A549 treated with Mapracorat at 1 μM for 4 hours (cell line): ENCODE results near the gene S100Z. TPM values are rescaled to one million over a fixed set of nuclear protein-coding genes. Genes with fewer than 3 reads are reported as not detected.

Experiments used
- total RNA-seq: library from RNA; stranded (reverse); fragments of 200-300 nt; extraction: Qiagen RNA extraction; gene quantifications from 5 replicates; pipeline ENCODE4 v1.2.3, GENCODE V29; 2022

The S100Z gene
- total RNA-seq = not detected in 5 replicates

DNA sequence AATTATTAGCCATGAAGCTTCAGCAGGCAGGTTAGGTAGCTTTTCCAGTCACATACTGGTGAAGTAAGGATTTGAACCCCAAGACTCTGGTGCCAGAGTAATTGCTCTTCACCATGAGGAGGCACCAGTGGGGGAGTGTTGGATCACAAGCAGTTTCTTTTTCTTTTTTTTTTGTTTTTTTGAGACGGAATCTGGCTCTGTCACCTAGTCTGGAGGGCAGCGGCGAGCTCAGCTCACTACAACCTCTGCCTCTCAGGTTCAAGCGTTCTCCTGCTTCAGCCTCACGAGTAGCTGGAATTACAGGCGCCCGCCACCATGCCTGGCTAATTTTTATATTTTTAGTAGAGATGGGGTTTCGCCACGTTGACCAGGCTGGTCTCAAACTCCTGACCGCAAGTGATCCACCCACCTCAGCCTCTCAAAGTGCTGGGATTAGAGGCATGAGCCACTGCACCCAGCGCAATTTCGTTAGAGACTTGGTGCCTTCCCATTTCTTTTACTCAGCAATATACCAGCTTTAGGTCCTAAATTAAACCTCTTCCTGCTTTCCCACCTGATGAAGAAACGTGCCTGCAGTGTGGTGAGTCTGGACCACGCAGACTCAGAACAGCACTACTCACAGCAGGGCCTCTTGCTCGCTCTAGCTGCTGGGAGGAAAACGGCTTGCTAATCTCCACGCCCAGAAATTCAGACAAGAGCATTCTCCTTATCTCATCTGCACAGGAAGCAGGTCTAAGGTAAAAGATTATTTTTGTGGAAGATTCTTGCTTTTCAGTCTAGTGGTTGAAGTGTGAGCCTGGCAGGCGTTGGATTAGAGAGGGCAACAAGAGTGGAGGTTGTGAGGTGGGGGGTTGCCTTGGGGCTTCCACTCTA is at the start of gene S100Z:
Gene S100Z, plus strand, starts transcription at position 596 of the 873 bp plus-strand sequence. CDS start 25,346 bp downstream, outside the sequence.

DNA sequence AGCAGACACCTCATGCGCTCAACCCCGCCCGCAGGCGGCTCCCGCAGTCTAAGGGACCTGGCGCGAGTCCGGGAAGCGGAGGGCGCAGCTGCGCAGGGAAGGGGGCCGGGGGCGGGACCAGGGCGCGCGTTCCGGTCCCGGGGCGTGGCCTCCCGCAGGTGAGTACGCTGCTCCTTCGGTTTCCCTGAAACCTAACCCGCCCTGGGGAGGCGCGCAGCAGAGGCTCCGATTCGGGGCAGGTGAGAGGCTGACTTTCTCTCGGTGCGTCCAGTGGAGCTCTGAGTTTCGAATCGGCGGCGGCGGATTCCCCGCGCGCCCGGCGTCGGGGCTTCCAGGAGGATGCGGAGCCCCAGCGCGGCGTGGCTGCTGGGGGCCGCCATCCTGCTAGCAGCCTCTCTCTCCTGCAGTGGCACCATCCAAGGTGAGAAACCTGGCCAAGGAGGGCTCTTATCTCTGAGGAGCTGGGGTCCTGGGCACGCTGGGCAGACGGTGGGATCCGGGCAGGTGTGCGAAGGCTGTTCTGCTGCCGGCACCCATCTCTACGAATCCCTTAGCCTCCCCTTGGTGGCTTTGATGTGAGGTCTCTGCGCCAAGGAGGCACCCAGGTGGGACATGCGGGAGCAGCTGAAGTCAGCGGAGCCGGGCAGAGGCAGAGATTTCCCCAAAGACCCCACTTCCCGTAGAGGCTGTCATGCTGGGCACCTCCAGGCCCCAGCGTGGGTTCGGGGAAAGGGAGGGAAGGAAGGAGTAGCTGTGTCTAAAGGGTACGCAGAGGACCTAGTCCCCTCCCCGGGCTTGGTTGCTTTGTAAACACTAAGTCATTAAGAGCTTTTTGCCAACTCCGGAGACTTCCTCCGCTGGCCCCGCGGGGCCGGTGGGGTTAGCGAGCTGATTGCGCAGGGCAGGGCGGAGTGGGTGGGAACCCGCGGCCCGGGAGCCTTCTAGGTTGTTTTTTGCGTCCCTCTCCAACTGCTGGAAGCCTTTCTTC is 30.7 kb upstream of the S100Z start, which contains the start of gene F2RL1:
Gene F2RL1, plus strand, starts transcription at position 187 of the 988 bp plus-strand sequence. Its CDS starts 153 bp downstream, at position 340.

DNA sequence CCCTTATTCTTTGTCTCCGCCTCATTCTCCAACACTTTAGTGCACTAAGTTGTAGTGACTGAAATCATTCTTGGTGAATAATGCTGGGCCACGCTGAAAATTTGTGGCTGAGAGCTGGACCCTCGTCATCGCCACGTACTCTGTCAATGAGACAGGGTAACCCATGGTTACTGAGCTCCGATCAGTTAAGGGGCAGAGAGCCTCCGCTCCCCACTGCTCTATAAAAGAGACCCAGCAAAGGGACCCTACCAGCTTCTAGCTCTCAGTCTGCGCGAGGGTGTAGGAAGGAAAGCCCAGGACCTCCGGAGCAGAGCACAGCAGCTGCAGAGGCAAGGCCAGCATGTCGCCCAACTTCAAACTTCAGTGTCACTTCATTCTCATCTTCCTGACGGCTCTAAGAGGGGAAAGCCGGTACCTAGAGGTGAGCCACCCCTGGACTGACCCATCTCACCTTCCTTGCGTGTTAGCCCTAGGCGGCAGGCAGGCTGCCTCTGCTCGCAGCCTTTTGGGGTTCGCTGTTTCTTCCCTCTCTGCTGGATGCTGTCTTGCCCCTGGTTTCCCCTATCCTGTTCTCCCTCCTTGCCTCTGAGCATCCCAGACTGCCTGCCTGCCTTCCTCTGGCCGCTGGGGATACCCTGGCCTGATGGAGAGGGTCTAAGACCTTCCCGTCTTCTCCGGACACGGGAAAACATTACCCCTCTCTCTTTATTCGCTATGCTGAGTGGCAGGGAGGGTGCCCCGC is 103.2 kb downstream of the S100Z start, which contains the start of gene CRHBP:
Gene CRHBP, plus strand, starts transcription at position 251 of the 742 bp plus-strand sequence. Its CDS starts 90 bp downstream, at position 341.

Other genes starting within 250 kb of the S100Z start
- gene F2RL2, start 226.6 kb upstream of the S100Z start, total RNA-seq = 2.8 to 4.1 TPM (median 3.1 TPM) in 5 replicates
- gene F2R, start 133.9 kb upstream of the S100Z start, total RNA-seq = 38.2 to 57.1 TPM (median 52.3 TPM) in 5 replicates
- gene F2RL1, start 31.0 kb upstream of the S100Z start, total RNA-seq = 237 to 269 TPM (median 265 TPM) in 5 replicates
- 0.13 TPM in 1 of 5 replicates, not detected in the others for gene CRHBP, start 103.0 kb downstream of the S100Z start, total RNA-seq
- 11.7 to 15.0 TPM (median 12.5 TPM) in 5 replicates for gene AGGF1, start 180.4 kb downstream of the S100Z start, total RNA-seq
- 3.4 to 4.8 TPM (median 3.9 TPM) in 5 replicates for gene ZBED3, start 237.3 kb downstream of the S100Z start, total RNA-seq